Small intestine (tissue), 7 donors: ENCODE data around the gene NEU1. TPM values are rescaled to one million over a fixed set of nuclear protein-coding genes. Genes with fewer than 3 reads are reported as not detected.
"Not testable (repeated sequence)": the region's sequence is repeated elsewhere in the genome, so short reads cannot be mapped to it uniquely, and the experiment has no call there.

Experiments used
- DNase-seq, 2 donors: peaks; one replicate each; pipeline versions ENCODE4 v3.0.0 to v3.0.0-alpha.2; 2013
- FAIRE-seq: peaks from 2 replicates; lab custom pipeline; 2012; peaks lifted over from hg19 to GRCh38; lab: Jason Lieb, UNC
- H3K27ac ChIP-seq, 3 donors: one replicate each; pipeline ENCODE4 v1.5.1; 2013; ENCODE audit warnings: low read length in 2 of 3, mild to moderate bottlenecking in 2 of 3, control low read depth in 1 of 3, inconsistent platforms in 1 of 3, low read depth in 1 of 3, moderate library complexity in 1 of 3
- H3K27me3 ChIP-seq, 3 donors: one replicate each; pipeline ENCODE4 v1.6.1; 2013; ENCODE audit warnings: low read length in 3 of 3, inconsistent platforms in 1 of 3; ENCODE audit not compliant: control insufficient read depth in 3 of 3, insufficient read depth in 3 of 3
- H3K36me3 ChIP-seq, 3 donors: one replicate each; pipeline ENCODE4 v1.6.1; 2013; ENCODE audit warnings: low read length in 3 of 3, inconsistent platforms in 1 of 3, low read depth in 1 of 3, mild to moderate bottlenecking in 1 of 3, moderate library complexity in 1 of 3; ENCODE audit not compliant: control insufficient read depth in 3 of 3, insufficient read depth in 2 of 3
- H3K4me1 ChIP-seq, 3 donors: one replicate each; pipeline ENCODE4 v1.6.1; 2013; ENCODE audit warnings: low read length in 2 of 3, inconsistent platforms in 1 of 3, low read depth in 1 of 3, mild to moderate bottlenecking in 1 of 3, moderate library complexity in 1 of 3; ENCODE audit not compliant: control insufficient read depth in 3 of 3, insufficient read depth in 2 of 3
- H3K4me3 ChIP-seq, 3 donors: one replicate each; pipeline ENCODE4 v1.5.1; 2013; ENCODE audit warnings: low read length in 3 of 3, control low read depth in 1 of 3, inconsistent platforms in 1 of 3, low read depth in 1 of 3, mild to moderate bottlenecking in 1 of 3, moderate library complexity in 1 of 3
- H3K9me3 ChIP-seq, 2 donors: one replicate each; pipeline ENCODE4 v1.6.1; 2013; ENCODE audit warnings: low read depth in 1 of 2, low read length in 1 of 2; ENCODE audit not compliant: control insufficient read depth in 2 of 2, insufficient read depth in 1 of 2
- WGBS, 3 donors: extraction: QIAGEN DNeasy Blood & Tissue Kit; methylation state at CpG; one replicate each; pipeline ENCODE4 v1.1.7; 2013; 5-methylcytosine and 5-hydroxymethylcytosine counted together
- polyA plus RNA-seq, 4 donors: library from polyadenylated mRNA; stranded (reverse) in 3 of 4; unstranded in 1 of 4; fragments of 200-250 nt in 3 of 4; fragments of 120-200 nt in 1 of 4; gene quantifications; one replicate each; pipeline versions ENCODE4 v1.2.1 to v1.2.3, GENCODE V29; 2013
- donor health status: healthy with polysubstance abuse.
- donor health status: control.
- donor health status: control.
- donor health status: Bipolar disorder and iron deficiency.
- donor health status: healthy.

NEU1 gene
- polyA plus RNA-seq, 4 donors: 24.8 to 466 (median 37.4) TPM

DNA sequence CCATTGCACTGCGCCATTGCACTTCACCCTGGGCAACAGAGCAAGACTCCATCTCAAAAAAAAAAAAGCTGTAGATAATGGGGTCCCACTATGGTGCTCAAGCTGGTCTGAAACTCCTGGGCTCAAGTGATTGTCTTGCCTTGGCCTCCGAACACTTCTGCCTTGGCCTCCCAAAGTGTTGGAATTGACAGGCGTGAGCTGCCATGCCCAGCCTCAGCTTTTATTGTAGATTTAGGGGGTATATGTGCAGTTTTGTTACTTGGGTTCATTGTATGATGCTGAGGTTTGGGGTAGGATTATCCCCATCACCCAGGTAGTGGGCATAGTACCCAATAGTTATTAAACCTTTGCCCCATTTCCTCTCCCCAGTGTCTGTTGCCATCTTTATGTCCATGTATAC, 23.7 kb downstream of the NEU1 start:
- H3K27me3 ChIP-seq: no peaks in the 10 kb centered on the region
- WGBS, 3 donors: 97 to 98% (median 97%) methylated on average over 3 of the region's 3 CpGs
- no peak for FAIRE-seq
- peaks cover 11 to 52% (median 17%) of the 10 kb centered on the region in 3 donors for H3K36me3 ChIP-seq
- H3K4me1 ChIP-seq: peaks cover 4 to 27% (median 11%) of the 10 kb centered on the region in 3 donors
- no peak overlapping the region for H3K4me3 ChIP-seq
- DNase-seq: no peak
- no peaks in the 10 kb centered on the region for H3K9me3 ChIP-seq
- no peak overlapping the region for H3K27ac ChIP-seq

DNA sequence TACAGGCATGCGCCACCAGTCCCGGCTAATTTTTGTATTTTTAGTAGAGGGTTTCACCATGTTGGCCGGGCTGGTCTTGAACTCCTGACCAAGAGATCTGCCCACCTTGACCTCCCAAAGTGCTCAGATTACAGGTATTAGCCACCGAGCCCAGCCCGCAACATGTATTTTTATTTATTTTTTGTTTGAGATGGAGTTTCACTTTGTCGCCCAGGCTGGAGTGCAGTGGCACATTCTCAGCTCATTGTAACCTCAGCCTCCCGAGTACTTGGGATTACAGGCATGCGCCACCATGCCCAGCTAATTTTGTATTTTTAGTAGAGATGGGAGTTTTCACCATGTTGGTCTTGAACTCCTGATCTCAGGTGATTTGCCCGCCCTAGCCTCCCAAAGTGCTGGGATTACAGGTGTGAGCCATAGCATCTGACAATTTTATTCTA, 24.5 kb downstream of the NEU1 start:
- WGBS, 3 donors: 69 to 79% (median 75%) methylated on average over 9 of the region's 9 CpGs
- DNase-seq, FAIRE-seq, H3K4me3 ChIP-seq, H3K9me3 ChIP-seq, H3K27me3 ChIP-seq: not testable (repeated sequence)
- Histone ChIP-seq H3K27ac (peak overlapping the region in 1 of 3 donors; percentile 80), H3K36me3 (peaks cover 11 to 52% (median 15%) of the 10 kb centered on the region in 3 donors), H3K4me1 (peaks cover 4 to 28% (median 11%) of the 10 kb centered on the region in 3 donors)

DNA sequence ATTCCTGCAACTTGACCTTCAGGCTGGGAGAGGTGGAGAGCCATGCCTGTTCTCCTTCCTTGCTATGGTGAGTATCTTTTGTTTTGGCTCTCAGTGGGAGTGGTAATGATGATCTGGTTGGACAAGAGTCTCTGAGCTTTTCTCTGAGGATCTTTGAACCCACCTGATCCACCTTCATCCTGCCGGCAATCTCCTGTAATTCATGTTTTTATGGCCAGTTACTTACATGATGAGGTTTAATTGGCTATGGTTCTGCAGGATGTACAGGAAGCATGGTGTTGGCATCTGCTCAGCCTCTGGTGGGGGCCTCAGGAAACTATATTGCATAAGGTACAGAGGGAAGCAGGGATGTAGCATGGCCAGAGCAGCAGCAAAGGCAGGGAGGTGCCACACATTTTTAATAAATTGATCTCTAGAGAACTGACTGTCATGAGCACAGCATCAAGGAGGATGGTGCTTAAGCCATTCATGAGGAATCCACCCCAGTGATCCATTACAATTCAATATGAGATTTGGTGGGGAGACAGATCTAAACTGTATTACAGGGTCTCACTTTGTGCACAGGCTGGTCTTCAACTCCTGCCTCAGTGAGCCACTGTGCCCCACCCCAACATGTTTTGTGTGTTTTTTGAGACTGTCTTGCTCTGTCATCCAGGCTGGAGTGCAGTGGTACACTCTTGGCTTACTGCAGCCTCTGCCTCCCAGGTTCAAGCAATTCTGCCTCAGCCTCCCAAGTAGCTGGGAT, 25.1 kb downstream of the NEU1 start:
- no peaks in the 10 kb centered on the region for H3K9me3 ChIP-seq
- H3K36me3 ChIP-seq: peaks cover 11 to 54% (median 15%) of the 10 kb centered on the region in 3 donors
- H3K27me3 ChIP-seq: no peaks in the 10 kb centered on the region
- FAIRE-seq (no peak), DNase-seq (peak; percentile 64 to 75)
- WGBS, 3 donors: 7 to 23% (median 10%) methylated on average over 1 of the region's 1 CpG
- H3K27ac ChIP-seq: peak overlapping the region; percentile 24 to 88 (median 80)
- H3K4me3 ChIP-seq: peak overlapping the region in 2 of 3 donors; percentile 13 to 96
- H3K4me1 ChIP-seq: peaks cover 4 to 33% (median 11%) of the 10 kb centered on the region in 3 donors

GRCh38 chr6:31836474-31837368, 25.9 kb downstream of the NEU1 start:
- Histone ChIP-seq H3K27ac (peak overlapping the region; percentile 24 to 88 (median 80)), H3K4me1 (peaks cover 4 to 34% (median 11%) of the 10 kb centered on the region in 3 donors), H3K27me3 (no peaks in the 10 kb centered on the region), H3K4me3 (peak overlapping the region; percentile 27 to 96 (median 81)), H3K9me3 (no peaks in the 10 kb centered on the region), H3K36me3 (peaks cover 11 to 51% (median 15%) of the 10 kb centered on the region in 3 donors)
- FAIRE-seq (no peak), DNase-seq (no peak)
- 8 to 11% (median 8%) methylated on average over 12 of the region's 12 CpGs for WGBS, 3 donors

DNA sequence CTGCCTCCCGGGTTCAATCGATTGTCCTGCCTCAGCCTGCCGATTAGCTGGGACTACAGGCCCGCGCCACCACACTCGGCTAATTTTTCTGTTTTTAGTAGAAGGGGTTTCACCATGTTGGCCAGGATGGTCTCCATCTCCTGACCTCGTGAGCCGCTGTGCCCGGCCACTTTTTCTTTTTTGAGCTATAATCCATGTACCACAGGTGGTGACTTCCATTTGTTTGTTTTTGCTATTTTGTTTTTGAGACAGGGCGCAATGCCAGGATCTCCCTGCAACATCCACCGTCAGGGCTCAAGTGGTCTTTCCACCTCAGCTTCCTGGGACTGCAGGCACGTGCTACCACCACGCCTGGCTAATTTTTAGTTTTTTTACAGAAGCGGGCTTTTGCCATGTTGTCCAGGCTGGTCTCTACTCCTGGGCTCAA, 26.6 kb downstream of the NEU1 start:
- FAIRE-seq (no peak), DNase-seq (no peak)
- H3K4me3 ChIP-seq: peak overlapping the region; percentile 27 to 96 (median 81)
- H3K27me3 ChIP-seq: no peaks in the 10 kb centered on the region
- H3K27ac ChIP-seq: peak overlapping the region; percentile 16 to 88 (median 80)
- peaks cover 4 to 38% (median 11%) of the 10 kb centered on the region in 3 donors for H3K4me1 ChIP-seq
- peaks cover 11 to 49% (median 15%) of the 10 kb centered on the region in 3 donors for H3K36me3 ChIP-seq
- H3K9me3 ChIP-seq: no peaks in the 10 kb centered on the region
- 2 to 8% (median 5%) methylated on average over 14 of the region's 14 CpGs for WGBS, 3 donors

GRCh38 chr6:31834367-31835250, 28.0 kb downstream of the NEU1 start:
- WGBS, 3 donors: 0% methylated on average over 59 of the region's 59 CpGs
- peak overlapping the region; percentile 81 to 100 (median 96) for H3K4me3 ChIP-seq
- peak overlapping the region; percentile 83 to 99 (median 88) for H3K27ac ChIP-seq
- no peaks in the 10 kb centered on the region for H3K27me3 ChIP-seq
- FAIRE-seq (no peak), DNase-seq (peak; percentile 88 to 95)
- no peaks in the 10 kb centered on the region for H3K9me3 ChIP-seq
- peaks cover 4 to 38% (median 11%) of the 10 kb centered on the region in 3 donors for H3K4me1 ChIP-seq
- peaks cover 11 to 35% (median 12%) of the 10 kb centered on the region in 3 donors for H3K36me3 ChIP-seq

DNA sequence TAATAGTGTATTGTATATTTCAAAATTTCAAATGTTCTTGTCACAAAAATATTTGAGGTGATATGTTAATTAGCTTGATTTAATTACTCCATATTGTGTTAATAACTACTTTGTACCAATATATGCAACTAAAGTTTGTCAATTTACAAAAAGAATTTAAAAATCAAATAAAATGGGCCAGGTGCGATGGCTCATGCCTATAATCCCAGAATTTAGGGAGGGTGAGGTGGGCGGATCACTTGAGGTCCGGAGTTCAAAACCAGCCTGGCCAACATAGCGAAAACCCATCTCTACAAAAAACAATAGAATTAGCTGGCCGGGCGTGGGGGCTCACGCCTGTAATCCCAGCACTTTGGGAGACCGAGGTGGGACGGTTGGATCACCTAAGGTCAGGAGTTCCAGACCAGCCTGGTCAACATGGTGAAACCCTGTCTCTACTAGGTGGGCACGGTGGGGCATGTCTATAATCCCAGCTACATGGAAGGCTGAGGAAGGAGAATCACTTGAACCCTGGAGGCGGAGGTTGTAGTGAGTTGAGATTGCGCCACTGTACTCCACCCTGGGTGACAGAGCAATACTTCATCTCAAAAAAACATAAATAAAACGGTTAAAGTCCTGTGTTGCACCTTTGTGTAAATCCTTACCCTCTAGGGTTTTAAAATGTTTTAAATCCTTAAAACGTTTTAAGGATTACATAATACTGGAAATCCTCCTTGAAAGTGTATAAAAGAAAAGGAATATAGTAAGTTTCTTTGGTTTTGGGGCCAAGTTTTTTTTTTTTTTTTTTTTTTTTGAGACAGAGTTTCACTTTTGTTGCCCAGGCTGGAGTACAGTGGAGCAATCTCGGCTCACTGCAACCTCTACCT, 31.0 kb downstream of the NEU1 start:
- FAIRE-seq: no peak
- no peaks in the 10 kb centered on the region for H3K9me3 ChIP-seq
- WGBS, 3 donors: 36 to 70% (median 50%) methylated on average over 15 of the region's 15 CpGs
- H3K4me3 ChIP-seq: peak overlapping the region in 1 of 3 donors; percentile 77
- no peak for DNase-seq
- H3K27me3 ChIP-seq: no peaks in the 10 kb centered on the region
- H3K36me3 ChIP-seq: peaks cover 0 to 13% (median 0%) of the 10 kb centered on the region in 3 donors
- peak overlapping the region in 2 of 3 donors; percentile 49 to 83 for H3K27ac ChIP-seq
- H3K4me1 ChIP-seq: peaks cover 0 to 24% (median 1%) of the 10 kb centered on the region in 3 donors
